NB4 (cell line): ENCODE data around the gene SEMA3C.

Source experiments
- CTCF ChIP-seq: IDR thresholded peaks from one replicate; pipeline ENCODE4 v1.5.1; 2012; ENCODE audit warnings: low read depth, low read length
- POLR2A ChIP-seq: IDR thresholded peaks from 2 replicates; pipeline ENCODE4 v1.6.1; 2011; ENCODE audit warnings: mild to moderate bottlenecking; ENCODE audit not compliant: insufficient read length; ENCODE audit errors: extremely low read depth
- TF ChIP-seq, protein P1 (sequence below): IDR thresholded peaks from 2 replicates; pipeline ENCODE4 v1.6.1; 2011; ENCODE audit warnings: low read depth, low read length

- TF ChIP-seq CTCF (no peak), POLR2A (no peak)
- TF ChIP-seq, protein P1, sequence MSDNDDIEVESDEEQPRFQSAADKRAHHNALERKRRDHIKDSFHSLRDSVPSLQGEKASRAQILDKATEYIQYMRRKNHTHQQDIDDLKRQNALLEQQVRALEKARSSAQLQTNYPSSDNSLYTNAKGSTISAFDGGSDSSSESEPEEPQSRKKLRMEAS: no peak
Measured at GRCh38 chr7:80954191-80954590, 35.3 kb upstream of the SEMA3C start.
